HG03280 (cell line): ENCODE data around the gene FBXW7.
"Not testable (repeated sequence)": the region's sequence is repeated elsewhere in the genome, so short reads cannot be mapped to it uniquely, and the experiment has no call there.

ENCODE experiments used
- ATAC-seq: cut with Tn5 transposase; IDR thresholded peaks from one replicate; pipeline ENCODE4 v1.9.1; 2021; ENCODE audit warnings: mild to moderate bottlenecking, moderate library complexity; ENCODE audit not compliant: unreplicated experiment

The FBXW7 gene

GRCh38 chr4:152550687-152551086 is 14.8 kb upstream of the FBXW7 start:
- not testable (repeated sequence) for ATAC-seq

- ATAC-seq, result no peak
Observed at GRCh38 chr4:152545088-152545487, 9.2 kb upstream of the FBXW7 start.

GRCh38 chr4:152544533-152544932 is 8.6 kb upstream of the FBXW7 start:
- not testable (repeated sequence) for ATAC-seq

GRCh38 chr4:152540941-152541340 is 5.0 kb upstream of the FBXW7 start:
- no peak for ATAC-seq

GRCh38 chr4:152540293-152540674 is 4.4 kb upstream of the FBXW7 start:
- no peak for ATAC-seq

- ATAC-seq, result no peak
Observed at GRCh38 chr4:152539556-152540292, 3.8 kb upstream of the FBXW7 start.

GRCh38 chr4:152537881-152538280 is 2.0 kb upstream of the FBXW7 start:
- no peak for ATAC-seq

- ATAC-seq, result peak; percentile 39
Observed at GRCh38 chr4:152536545-152537182, 772 bp upstream of the FBXW7 start.

GRCh38 chr4:152535360-152535902 is 461 bp downstream of the FBXW7 start:
- ATAC-seq, result peak; percentile 13

- no peak for ATAC-seq
Observed at GRCh38 chr4:152534541-152535359, 1.1 kb downstream of the FBXW7 start.

- ATAC-seq, result no peak
Observed at GRCh38 chr4:152531479-152531878, 4.4 kb downstream of the FBXW7 start.

GRCh38 chr4:152530600-152530999 is 5.3 kb downstream of the FBXW7 start:
- no peak for ATAC-seq

GRCh38 chr4:152529880-152530279 is 6.0 kb downstream of the FBXW7 start:
- no peak for ATAC-seq

- ATAC-seq, result no peak
Observed at GRCh38 chr4:152528060-152528459, 7.8 kb downstream of the FBXW7 start.

GRCh38 chr4:152525878-152526277 is 10.0 kb downstream of the FBXW7 start:
- ATAC-seq, result peak; percentile 52

GRCh38 chr4:152524427-152524826 is 11.5 kb downstream of the FBXW7 start:
- no peak for ATAC-seq

GRCh38 chr4:152523731-152524130 is 12.2 kb downstream of the FBXW7 start:
- ATAC-seq, result no peak

GRCh38 chr4:152522754-152523153 is 13.1 kb downstream of the FBXW7 start:
- ATAC-seq, result no peak

GRCh38 chr4:152522245-152522644 is 13.6 kb downstream of the FBXW7 start:
- no peak for ATAC-seq

- ATAC-seq, result no peak
Observed at GRCh38 chr4:152516156-152516555, 19.7 kb downstream of the FBXW7 start.

GRCh38 chr4:152515678-152516077 is 20.2 kb downstream of the FBXW7 start:
- no peak for ATAC-seq
